H1 (cell line): ENCODE results near the gene DAPK3. TPM values are rescaled to one million over a fixed set of nuclear protein-coding genes. Genes with fewer than 3 reads are reported as not detected.

Experiments used
- CTCF ChIA-PET: fragments of 300-600 bp; sonication (Branson Sonifier 250); formaldehyde crosslinking; loops from one replicate; lab custom pipeline; 2021; ENCODE audit not compliant: partially characterized antibody; lab: Charles Lee
- POLR2A ChIA-PET: fragments of 300-600 bp; sonication (Branson Sonifier 250); formaldehyde crosslinking; loops from one replicate; lab custom pipeline; 2021; ENCODE audit warnings: inconsistent platforms; ENCODE audit not compliant: partially characterized antibody; lab: Charles Lee
- DNase-seq, 2 experiments: peaks; one replicate each; pipeline versions ENCODE4 v3.0.0 to v3.0.0-alpha.2; 2010 to 2022; ENCODE audit warnings: low spot score in 2 of 2, low read depth in 1 of 2, mixed read lengths in 1 of 2
- FAIRE-seq: peaks from 2 replicates; lab custom pipeline; 2011; peaks lifted over from hg19 to GRCh38; lab: Jason Lieb, UNC
- H2AFZ ChIP-seq: 2 replicates; pipeline ENCODE4 v1.8.1; 2012; ENCODE audit warnings: low read length, inconsistent platforms
- H2AK5ac ChIP-seq: 2 replicates; pipeline ENCODE4 v1.6.1; 2013; ENCODE audit warnings: low read depth, low read length
- H2BK120ac ChIP-seq: replicated peaks from 2 replicates; pipeline ENCODE3; 2013; ENCODE audit warnings: low read depth, low read length, inconsistent platforms
- H2BK12ac ChIP-seq: 2 replicates; pipeline ENCODE4 v1.6.1; 2013; ENCODE audit warnings: low read depth, low read length
- H2BK15ac ChIP-seq: 2 replicates; pipeline ENCODE4 v1.6.1; 2013; ENCODE audit warnings: low read length
- H2BK20ac ChIP-seq: 2 replicates; pipeline ENCODE4 v1.6.1; 2013; ENCODE audit warnings: low read length
- H2BK5ac ChIP-seq: 2 replicates; pipeline ENCODE4 v1.6.1; 2013; ENCODE audit warnings: low read depth, low read length
- H3K14ac ChIP-seq: 2 replicates; pipeline ENCODE4 v1.6.1; 2013; ENCODE audit warnings: inconsistent platforms; ENCODE audit not compliant: insufficient read length
- H3K18ac ChIP-seq: 2 replicates; pipeline ENCODE4 v1.6.1; 2013; ENCODE audit warnings: low read length; ENCODE audit errors: extremely low read depth
- H3K23ac ChIP-seq: 2 replicates; pipeline ENCODE4 v1.6.1; 2013; ENCODE audit warnings: inconsistent platforms; ENCODE audit not compliant: insufficient read length
- H3K23me2 ChIP-seq: 2 replicates; pipeline ENCODE4 v1.6.1; 2013; ENCODE audit warnings: low read depth, low read length
- H3K27ac ChIP-seq: 2 replicates; pipeline ENCODE4 v1.6.1; 2011; ENCODE audit warnings: low read depth, low read length, inconsistent platforms
- H3K27me3 ChIP-seq, 4 experiments: replicated peaks in 1 of 4; 1 replicate in 1 of 4; 2 replicates in 3 of 4; pipeline versions ENCODE4 v1.6.1 to v1.8.1; 2011 to 2013; ENCODE audit warnings: low read length in 3 of 4, mild to moderate bottlenecking in 3 of 4, inconsistent platforms in 2 of 4, mixed read lengths in 2 of 4, moderate library complexity in 1 of 4; ENCODE audit not compliant: control insufficient read depth in 3 of 4, insufficient read depth in 3 of 4; ENCODE audit errors: extremely low read depth in 1 of 4
- H3K36me3 ChIP-seq, 4 experiments: 2 replicates each; pipeline versions ENCODE4 v1.6.1 to v1.8.1; 2011 to 2013; ENCODE audit warnings: mild to moderate bottlenecking in 4 of 4, low read length in 3 of 4, moderate library complexity in 2 of 4, control low read depth in 1 of 4, inconsistent platforms in 1 of 4; ENCODE audit not compliant: insufficient read depth in 4 of 4, control insufficient read depth in 2 of 4
- H3K4ac ChIP-seq: replicated peaks from 2 replicates; pipeline ENCODE3; 2013; ENCODE audit warnings: low read length, low read depth, mixed read lengths, inconsistent platforms; ENCODE audit not compliant: insufficient read length
- H3K4me1 ChIP-seq, 4 experiments: replicated peaks in 1 of 4; 1 replicate in 1 of 4; 2 replicates in 3 of 4; pipeline versions ENCODE4 v1.6.1 to v1.8.1; 2011 to 2013; ENCODE audit warnings: low read length in 3 of 4, inconsistent platforms in 2 of 4, mixed read lengths in 1 of 4; ENCODE audit not compliant: insufficient read depth in 4 of 4, control insufficient read depth in 3 of 4
- H3K4me2 ChIP-seq, 2 experiments: 2 replicates each; pipeline versions ENCODE4 v1.6.1 to v1.8.1; 2011 to 2013; ENCODE audit warnings: low read depth in 2 of 2, low read length in 2 of 2, control low read depth in 1 of 2, inconsistent platforms in 1 of 2, mild to moderate bottlenecking in 1 of 2; ENCODE audit not compliant: insufficient read depth in 1 of 2
- H3K4me3 ChIP-seq, 4 experiments: fragments of 200-600, 300-600 bp in 1 of 4; sonication (generic), shearing (Covaris generic), sonication (Bioruptor Twin) in 1 of 4; 2 replicates each; pipeline versions ENCODE4 v1.5.1 to v1.8.1; 2011 to 2016; ENCODE audit warnings: low read length in 4 of 4, low read depth in 3 of 4, control low read depth in 2 of 4, inconsistent platforms in 2 of 4, mild to moderate bottlenecking in 2 of 4, mixed read lengths in 1 of 4, moderate library complexity in 1 of 4; ENCODE audit not compliant: insufficient read depth in 2 of 4; ENCODE audit errors: extremely low read depth in 1 of 4
- H3K56ac ChIP-seq: replicated peaks from 2 replicates; pipeline ENCODE3; 2013; ENCODE audit warnings: low read depth, mild to moderate bottlenecking, mixed read lengths, low read length, inconsistent platforms; ENCODE audit not compliant: insufficient read length
- H3K79me1 ChIP-seq: 2 replicates; pipeline ENCODE4 v1.6.1; 2013; ENCODE audit warnings: low read depth, low read length, control low read depth
- H3K79me2 ChIP-seq, 2 experiments: 2 replicates each; pipeline versions ENCODE4 v1.6.1 to v1.8.1; 2012 to 2013; ENCODE audit warnings: low read length in 2 of 2, mild to moderate bottlenecking in 2 of 2, inconsistent platforms in 1 of 2; ENCODE audit not compliant: insufficient read depth in 2 of 2, control insufficient read depth in 1 of 2
- H3K9ac ChIP-seq, 4 experiments: replicated peaks in 1 of 4; 1 replicate in 1 of 4; 2 replicates in 3 of 4; pipeline versions ENCODE4 v1.6.1 to v1.8.1; 2011 to 2013; ENCODE audit warnings: low read depth in 3 of 4, low read length in 3 of 4, control low read depth in 2 of 4, mild to moderate bottlenecking in 2 of 4, moderate library complexity in 2 of 4, inconsistent platforms in 1 of 4; ENCODE audit errors: extremely low read depth in 1 of 4
- H3K9me3 ChIP-seq, 2 experiments: 2 replicates each; pipeline versions ENCODE4 v1.6.1 to v1.8.1; 2012 to 2013; ENCODE audit warnings: mild to moderate bottlenecking in 2 of 2, moderate library complexity in 2 of 2, control low read depth in 1 of 2, inconsistent platforms in 1 of 2, low read depth in 1 of 2, low read length in 1 of 2, mixed read lengths in 1 of 2; ENCODE audit not compliant: insufficient read depth in 2 of 2
- H4K20me1 ChIP-seq, 2 experiments: replicated peaks in 1 of 2; 2 replicates each; pipeline versions ENCODE3 to v1.8.1; 2011 to 2013; ENCODE audit warnings: inconsistent platforms in 2 of 2, low read length in 2 of 2, mild to moderate bottlenecking in 1 of 2; ENCODE audit not compliant: insufficient read depth in 2 of 2, control insufficient read depth in 1 of 2
- H4K5ac ChIP-seq: 2 replicates; pipeline ENCODE4 v1.6.1; 2013; ENCODE audit warnings: low read length, low read depth, mixed read lengths, inconsistent platforms; ENCODE audit not compliant: insufficient read length
- H4K8ac ChIP-seq: 2 replicates; pipeline ENCODE4 v1.8.0; 2013; ENCODE audit warnings: mild to moderate bottlenecking, moderate library complexity, low read length, inconsistent platforms; ENCODE audit not compliant: insufficient read depth; ENCODE audit errors: extremely low read depth
- H4K91ac ChIP-seq: replicated peaks from 2 replicates; pipeline ENCODE3; 2013; ENCODE audit warnings: low read length, mixed read lengths, inconsistent platforms; ENCODE audit not compliant: insufficient read length
- CBX5 ChIP-seq: fragments of 300-800, 300-1000 bp; sonication (generic); IDR thresholded peaks from 2 replicates; pipeline ENCODE4 v1.7.1; 2016; ENCODE audit warnings: antibody characterized with exemption, low read length, low read depth
- EP300 ChIP-seq, 2 experiments: IDR thresholded peaks; 1 replicate in 1 of 2; 2 replicates in 1 of 2; pipeline ENCODE4 v1.6.1; 2011 to 2012; ENCODE audit warnings: low read depth in 2 of 2, low read length in 2 of 2, mild to moderate bottlenecking in 2 of 2, borderline replicate concordance in 1 of 2, inconsistent platforms in 1 of 2, moderate library complexity in 1 of 2
- RBBP5 ChIP-seq: IDR thresholded peaks from 2 replicates; pipeline ENCODE4 v1.7.1; 2012; ENCODE audit warnings: low read depth, mild to moderate bottlenecking, inconsistent platforms, low read length, moderate library complexity, borderline replicate concordance
- RFX5 ChIP-seq: IDR thresholded peaks from 2 replicates; pipeline ENCODE4 v1.6.1; 2011; ENCODE audit warnings: low read depth, low read length, improper control_type of control experiment, borderline replicate concordance
- RNF2 ChIP-seq: fragments of 200-900, 300-1000 bp; sonication (generic); IDR thresholded peaks from 2 replicates; pipeline ENCODE4 v1.7.1; 2016; ENCODE audit warnings: borderline replicate concordance, low read depth, mild to moderate bottlenecking, antibody characterized with exemption, low read length; ENCODE audit not compliant: poor library complexity, severe bottlenecking; ENCODE audit errors: missing control alignments
- SP4 ChIP-seq: IDR thresholded peaks from 2 replicates; pipeline ENCODE4 v1.6.1; 2012; ENCODE audit warnings: low read length, inconsistent platforms
- TBP ChIP-seq: IDR thresholded peaks from 2 replicates; pipeline ENCODE4 v1.6.1; 2011; ENCODE audit warnings: low read depth, low read length, improper control_type of control experiment
- TCF12 ChIP-seq: IDR thresholded peaks from 2 replicates; pipeline ENCODE4 v1.6.1; 2011; ENCODE audit warnings: low read depth, mild to moderate bottlenecking, low read length
- TEAD4 ChIP-seq: IDR thresholded peaks from 2 replicates; pipeline ENCODE4 v1.6.1; 2012; ENCODE audit warnings: low read depth, low read length, inconsistent platforms, mixed read lengths
- WGBS, 2 experiments: shearing (Covaris generic) in 1 of 2; methylation state at CpG; one replicate each; pipeline versions ENCODE4 v1.1.6 to v1.1.7; 2013 to 2015; ENCODE audit warnings: low lambda C conversion rate in 2 of 2, mixed read lengths in 2 of 2, inconsistent platforms in 1 of 2, low coverage in 1 of 2, missing lambda C conversion rate in 1 of 2; ENCODE audit not compliant: insufficient replicate concordance in 2 of 2, insufficient coverage in 1 of 2, insufficient read length in 1 of 2; ENCODE audit errors: extremely low coverage in 1 of 2, missing lambda C conversion rate in 1 of 2; 5-methylcytosine and 5-hydroxymethylcytosine counted together
- polyA plus RNA-seq, 7 experiments: library from polyadenylated mRNA; depleted of rRNA in 3 of 7; stranded (reverse) in 5 of 7; unstranded in 2 of 7; fragments of >200 nt in 5 of 7; fragments of 200-250 nt in 2 of 7; gene quantifications; 1 replicate in 5 of 7; 2 replicates in 1 of 7; 4 replicates in 1 of 7; pipeline versions ENCODE4 v1.2.1 to v1.2.3, GENCODE V29; 2011 to 2013; ENCODE audit warnings: missing spikeins in 2 of 7, mixed read lengths in 2 of 7
- total RNA-seq: library from RNA; stranded (reverse); fragmentation: NEBNext Ultra II Directional; extraction: Animal tissue kit (Norgen Biotek cat#: 25700); gene quantifications from 2 replicates; pipeline ENCODE4 v1.2.1, GENCODE V29; 2021
- TF ChIP-seq, protein P1 (sequence below): IDR thresholded peaks from 2 replicates; pipeline ENCODE4 v1.6.1; 2011; ENCODE audit warnings: low read depth, mild to moderate bottlenecking, low read length; ENCODE audit not compliant: insufficient read depth

The DAPK3 gene
- total and polyA plus RNA-seq, 2 of the 8 experiments (the other 6 are each of a cell fraction or from before 2014, with no cell fraction given), result 53.2 to 78.1 TPM

DNA sequence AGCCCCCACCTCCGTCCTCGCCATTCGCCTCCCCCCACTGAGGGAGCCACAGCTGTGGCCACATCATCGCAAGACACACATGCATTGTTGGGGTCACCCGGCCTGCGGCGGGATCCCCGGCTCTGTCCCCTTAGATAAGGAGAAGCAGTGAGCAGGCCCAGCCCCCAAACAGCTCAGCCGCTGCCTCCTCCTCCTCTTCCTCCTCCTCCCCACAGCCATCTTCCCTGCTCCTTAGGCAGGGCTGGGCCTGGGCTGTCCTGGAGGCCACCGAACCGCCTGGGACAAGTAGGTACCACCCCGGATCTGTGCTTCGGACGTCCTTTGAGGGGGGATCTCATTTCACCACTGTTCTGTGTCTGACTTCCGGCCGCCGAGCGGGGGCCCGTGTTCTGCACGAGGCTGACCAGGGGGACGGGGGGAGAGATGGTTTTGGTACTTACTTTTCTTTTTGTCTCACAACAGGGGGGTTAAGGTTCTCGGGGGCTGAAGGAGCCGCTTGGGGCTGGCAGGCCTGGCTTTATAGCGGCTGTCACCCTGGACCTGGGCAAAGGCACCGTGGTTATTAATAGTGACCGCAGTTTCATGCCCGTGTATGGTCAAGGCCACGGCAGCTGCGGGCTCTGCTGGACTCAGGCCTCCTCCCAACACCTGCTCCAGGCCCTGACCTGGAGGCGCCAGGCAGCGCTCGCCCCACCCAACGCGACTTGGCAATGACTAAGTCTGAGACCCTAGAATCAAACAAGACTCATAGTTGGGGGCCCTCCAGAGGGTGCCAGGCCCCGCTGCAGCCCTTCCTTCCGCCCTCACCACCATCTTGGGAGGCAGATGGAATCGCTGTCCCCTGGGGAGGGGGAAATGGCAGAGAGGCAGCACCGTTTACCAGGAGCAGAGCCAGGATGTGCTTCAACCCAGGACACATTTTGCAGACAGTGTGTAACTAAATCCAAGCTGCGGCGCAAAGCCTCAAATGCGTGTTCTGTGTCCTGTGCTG is 19.7 kb downstream of the DAPK3 start:
- ChIA-PET POLR2A (interaction anchor here (0.6 to 24.8 kb wide), 8 partner anchors 12 to 266 kb away, joined by 3 to 870 read pairs (median 8); partner anchors contain the start of genes DAPK3, EEF2 and NMRK2), CTCF (interaction anchor here (0.7 kb wide), 1 partner anchor 17 kb away, joined by 4 read pairs; no protein-coding TSS in a partner anchor)
- FAIRE-seq, result no peak
- no peak overlapping the region for H3K4me2 ChIP-seq
- H2BK120ac ChIP-seq, result no peak overlapping the region
- no peaks in the 10 kb centered on the region for H3K36me3 ChIP-seq
- H3K4ac ChIP-seq, result no peak overlapping the region
- H3K27me3 ChIP-seq, result no peaks in the 10 kb centered on the region
- 83% methylated on average over 28 of the region's 41 CpGs; no CpG with 5 or more reads in 1 of the 2 experiments for WGBS, 2 experiments
- no peak overlapping the region for H2AK5ac ChIP-seq
- H3K79me1 ChIP-seq, result no peaks in the 10 kb centered on the region
- no peak overlapping the region for H3K14ac ChIP-seq
- H3K23me2 ChIP-seq, result no peaks in the 10 kb centered on the region
- no peak overlapping the region for H3K4me3 ChIP-seq
- H4K5ac ChIP-seq, result no peak overlapping the region
- peak overlapping the region; percentile 88; the same call in 1 of the 2 replicates for H4K8ac ChIP-seq
- H2BK20ac ChIP-seq, result no peak overlapping the region
- H3K56ac ChIP-seq, result no peak overlapping the region
- no peak overlapping the region for H2AFZ ChIP-seq
- no peaks in the 10 kb centered on the region for H3K9me3 ChIP-seq
- no peaks in the 10 kb centered on the region for H3K79me2 ChIP-seq
- no peak overlapping the region for H2BK15ac ChIP-seq
- H3K9ac ChIP-seq, result no peak overlapping the region
- H4K20me1 ChIP-seq, result peaks cover 0 to 5% of the 10 kb centered on the region in 2 experiments
- no peak for DNase-seq
- peaks cover 0 to 6% (median 2%) of the 10 kb centered on the region in 4 experiments; a peak in 4 of 7 replicates for H3K4me1 ChIP-seq
- no peak overlapping the region for H3K23ac ChIP-seq
- no peak overlapping the region for H4K91ac ChIP-seq
- H2BK5ac ChIP-seq, result no peak overlapping the region
- H2BK12ac ChIP-seq, result peak overlapping the region; percentile 60; the same call in 1 of the 2 replicates
- H3K18ac ChIP-seq, result no peak overlapping the region; the same call in 1 of the 2 replicates
- no peak overlapping the region for H3K27ac ChIP-seq
- TF ChIP-seq SP4 (no peak), RNF2 (no peak), TBP (no peak), TCF12 (no peak), CBX5 (no peak), EP300 (IDR thresholded peaks at IDR 0.05; ENCODE audit: borderline replicate concordance in 1 of 2, low read depth in 2 of 2, low read length in 2 of 2) (no peak), RBBP5 (no peak), RFX5 (no peak), TEAD4 (no peak)
- TF ChIP-seq, protein P1, sequence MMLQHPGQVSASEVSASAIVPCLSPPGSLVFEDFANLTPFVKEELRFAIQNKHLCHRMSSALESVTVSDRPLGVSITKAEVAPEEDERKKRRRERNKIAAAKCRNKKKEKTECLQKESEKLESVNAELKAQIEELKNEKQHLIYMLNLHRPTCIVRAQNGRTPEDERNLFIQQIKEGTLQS, result no peak
